ENCODE measurements around the gene PARD6B.

GRCh38 chr20:50765674-50766073 is 34.3 kb downstream of the PARD6B start:
- TF ChIP-seq POLR2A (IDR thresholded peaks at IDR 0.05; ENCODE audit: low read depth, low read length) = no peak
- TF ChIP-seq CTCF (IDR thresholded peaks at IDR 0.05; ENCODE audit: extremely low read depth in 1 of 2, insufficient read depth in 1 of 2, low read depth in 1 of 2, low read length in 2 of 2) = no peak
- TF ChIP-seq MAX (IDR thresholded peaks at IDR 0.05; ENCODE audit: insufficient read depth, insufficient read length) = no peak
- no peak for TF ChIP-seq EZH2 (IDR thresholded peaks at IDR 0.05; ENCODE audit: borderline replicate concordance, low read depth, low read length, severe bottlenecking)
- TF ChIP-seq POLR2AphosphoS5 (IDR thresholded peaks at IDR 0.05; ENCODE audit: insufficient read depth, low read depth, low read length) = no peak

Data from endothelial cell of umbilical vein (primary cell).